ENCODE data around the gene ATG7. TPM values are rescaled to one million over a fixed set of nuclear protein-coding genes. Genes with fewer than 3 reads are reported as not detected.
"Not testable (repeated sequence)": the region's sequence is repeated elsewhere in the genome, so short reads cannot be mapped to it uniquely, and the experiment has no call there.

The ATG7 gene
- total and polyA plus RNA-seq, 12 donors = 9.1 to 118 (median 40.0) TPM

DNA sequence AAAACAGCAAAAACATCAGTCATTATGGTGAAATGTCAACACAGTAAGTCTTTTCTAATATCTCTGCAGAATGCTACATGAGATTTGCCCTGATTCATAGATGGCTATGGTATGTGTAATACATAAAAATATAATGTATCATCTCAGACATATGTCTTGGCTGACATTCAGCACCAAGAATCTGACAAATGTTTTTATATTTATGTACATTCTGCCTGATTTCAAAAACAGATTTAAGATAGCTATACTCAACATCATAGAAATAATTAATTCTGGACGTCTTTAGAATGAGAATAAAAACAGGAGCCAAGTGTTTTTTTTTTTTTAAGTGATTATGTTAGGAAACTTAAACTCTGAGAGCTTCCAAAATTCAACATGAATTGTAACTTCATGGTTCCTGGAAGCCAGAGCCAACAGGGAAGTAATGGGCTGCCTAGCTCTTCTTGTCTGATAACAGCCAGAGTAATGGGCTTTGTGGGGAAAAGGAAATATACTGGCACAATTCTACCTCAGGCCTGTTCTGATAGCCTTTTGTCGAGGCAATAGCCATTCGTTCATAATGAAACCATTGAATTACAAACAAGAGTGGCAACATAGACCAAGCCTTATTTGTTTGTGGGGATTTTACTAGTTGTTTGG, 187.1 kb downstream of the ATG7 start:
- 78 to 89% (median 82%) methylated on average over 3 of the region's 3 CpGs for WGBS, 4 donors
- no peaks in the 10 kb centered on the region for H3K27me3 ChIP-seq
- no peak overlapping the region for H3K27ac ChIP-seq
- H3K4me1 ChIP-seq (replicated peaks in 1 of 2) = peaks cover 0 to 9% of the 10 kb centered on the region in 2 donors
- no peak for TF ChIP-seq POLR2A (IDR thresholded peaks at IDR 0.05)
- intact Hi-C loops (cut with DNase I) = no loop called here
- H3K4me3 ChIP-seq = no peak overlapping the region
- H3K36me3 ChIP-seq (replicated peaks in 1 of 2) = no peaks in the 10 kb centered on the region
- H3K9me3 ChIP-seq (replicated peaks in 1 of 3) = no peaks in the 10 kb centered on the region
- no peak for DNase-seq

DNA sequence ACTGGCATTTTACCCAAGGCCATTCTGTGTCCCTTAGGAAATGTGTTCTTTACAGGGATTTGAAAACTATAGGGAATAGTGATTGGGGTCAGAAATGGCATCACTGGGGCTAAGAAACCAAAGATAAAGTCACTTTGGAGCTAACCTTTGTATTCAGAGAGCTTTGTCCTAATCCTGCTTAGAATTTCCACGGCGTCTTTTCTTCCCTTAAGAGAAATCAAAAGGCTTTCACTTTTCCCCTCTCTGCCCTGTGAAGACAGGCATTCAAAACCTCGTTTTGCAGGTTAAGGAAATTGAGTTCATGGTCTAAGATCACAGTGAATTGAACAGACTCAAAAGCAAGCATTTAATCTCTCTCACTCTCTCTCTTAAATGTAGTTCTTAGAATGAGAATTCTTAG, 189.0 kb downstream of the ATG7 start:
- Histone ChIP-seq H3K4me3 (no peak overlapping the region), H3K27ac (no peak overlapping the region), H3K27me3 (no peaks in the 10 kb centered on the region), H3K36me3 (replicated peaks in 1 of 2) (no peaks in the 10 kb centered on the region), H3K4me1 (replicated peaks in 1 of 2) (peaks cover 9 to 10% of the 10 kb centered on the region in 2 donors), H3K9me3 (replicated peaks in 1 of 3) (no peaks in the 10 kb centered on the region)
- peak in 1 of 7 donors; percentile 7 for DNase-seq
- intact Hi-C loops (cut with DNase I) = no loop called here
- TF ChIP-seq POLR2A (IDR thresholded peaks at IDR 0.05) (no peak), CTCF (IDR thresholded peaks at IDR 0.05) (no peak)
- 63 to 69% (median 66%) methylated on average over 3 of the region's 3 CpGs for WGBS, 4 donors

- H3K36me3 ChIP-seq (replicated peaks in 1 of 2); H3K27ac ChIP-seq; DNase-seq; H3K27me3 ChIP-seq; H3K4me3 ChIP-seq; H3K9me3 ChIP-seq (replicated peaks in 1 of 3); intact Hi-C loops (cut with DNase I): not testable (repeated sequence)
- H3K4me1 ChIP-seq (replicated peaks in 1 of 2) = peaks cover 9 to 19% of the 10 kb centered on the region in 2 donors
- 95 to 99% (median 97%) methylated on average over 4 of the region's 4 CpGs for WGBS, 4 donors
Measured at GRCh38 chr3:11462673-11463072, 190.5 kb downstream of the ATG7 start.

- Histone ChIP-seq H3K36me3 (replicated peaks in 1 of 2) (no peaks in the 10 kb centered on the region), H3K27ac (no peak overlapping the region), H3K4me1 (replicated peaks in 1 of 2) (peaks cover 9 to 19% of the 10 kb centered on the region in 2 donors), H3K9me3 (replicated peaks in 1 of 3) (no peaks in the 10 kb centered on the region), H3K27me3 (no peaks in the 10 kb centered on the region), H3K4me3 (no peak overlapping the region)
- intact Hi-C loops (cut with DNase I) = no loop called here
- DNase-seq = no peak
- 85 to 98% (median 92%) methylated on average over 2 of the region's 2 CpGs for WGBS, 4 donors
- TF ChIP-seq CTCF (IDR thresholded peaks at IDR 0.05) = no peak
- TF ChIP-seq POLR2A (IDR thresholded peaks at IDR 0.05) = no peak
Measured at GRCh38 chr3:11463591-11463990, 191.4 kb downstream of the ATG7 start.

- peaks cover 9 to 19% of the 10 kb centered on the region in 2 donors for H3K4me1 ChIP-seq (replicated peaks in 1 of 2)
- intact Hi-C loops (cut with DNase I) = no loop called here
- H3K27me3 ChIP-seq = no peaks in the 10 kb centered on the region
- no peak for DNase-seq
- no peaks in the 10 kb centered on the region for H3K9me3 ChIP-seq (replicated peaks in 1 of 3)
- WGBS, 4 donors = 94 to 97% (median 94%) methylated on average over 6 of the region's 6 CpGs
- no peak for TF ChIP-seq POLR2A (IDR thresholded peaks at IDR 0.05)
- TF ChIP-seq CTCF (IDR thresholded peaks at IDR 0.05) = no peak
- no peaks in the 10 kb centered on the region for H3K36me3 ChIP-seq (replicated peaks in 1 of 2)
- no peak overlapping the region for H3K27ac ChIP-seq
- H3K4me3 ChIP-seq = no peak overlapping the region
Measured at GRCh38 chr3:11464356-11464755, 192.2 kb downstream of the ATG7 start.
